Lower lobe of right lung (tissue), 2 donors: ENCODE data around the gene GPC4. TPM values are rescaled to one million over a fixed set of nuclear protein-coding genes. Genes with fewer than 3 reads are reported as not detected.

ENCODE experiments used
- ATAC-seq, 2 donors: fragments of 200-7000 bp; cut with Tn5 transposase; one replicate each; pipeline ENCODE4 v1.9.1; 2020 to 2022; ENCODE audit warnings: mild to moderate bottlenecking in 2 of 2, moderate library complexity in 2 of 2
- DNase-seq: peaks from one replicate; pipeline ENCODE4 v3.0.0-alpha.2; 2020
- H3K27ac ChIP-seq: fragments of 200-600 bp; one replicate; pipeline ENCODE4 v1.8.0; 2022
- H3K27me3 ChIP-seq: fragments of 200-600 bp; one replicate; pipeline ENCODE4 v1.8.0; 2022; ENCODE audit warnings: low read depth
- H3K36me3 ChIP-seq: fragments of 200-600 bp; one replicate; pipeline ENCODE4 v1.8.0; 2022; ENCODE audit warnings: mild to moderate bottlenecking
- H3K4me1 ChIP-seq: fragments of 200-600 bp; one replicate; pipeline ENCODE4 v1.8.0; 2022
- H3K4me3 ChIP-seq: fragments of 200-600 bp; one replicate; pipeline ENCODE4 v1.8.0; 2022; ENCODE audit warnings: mild to moderate bottlenecking
- H3K9me3 ChIP-seq: fragments of 200-600 bp; one replicate; pipeline ENCODE4 v1.8.0; 2022
- intact Hi-C: fragments of 100-400 bp; cut with DNase I; formaldehyde crosslinking; loops from one replicate; pipeline ENCODE4 v1.11.0; 2022
- total RNA-seq: library from RNA; stranded (reverse); fragmentation: NEBNext Ultra II Directional; extraction: Animal tissue kit (Norgen Biotek cat#: 25700); gene quantifications from one replicate; pipeline ENCODE4 v1.2.1, GENCODE V29; 2021
- TF ChIP-seq, protein P1 (sequence below): fragments of 200-600 bp; IDR thresholded peaks from one replicate; pipeline ENCODE4 v1.8.0; 2022; ENCODE audit warnings: antibody characterized with exemption, mild to moderate bottlenecking
- donor health status: DM: no; HTN: yes; CAD: no; lungs with severe emphysema.

The GPC4 gene
- total RNA-seq, 1 donor from 2014 or later, result 41.9 TPM

DNA sequence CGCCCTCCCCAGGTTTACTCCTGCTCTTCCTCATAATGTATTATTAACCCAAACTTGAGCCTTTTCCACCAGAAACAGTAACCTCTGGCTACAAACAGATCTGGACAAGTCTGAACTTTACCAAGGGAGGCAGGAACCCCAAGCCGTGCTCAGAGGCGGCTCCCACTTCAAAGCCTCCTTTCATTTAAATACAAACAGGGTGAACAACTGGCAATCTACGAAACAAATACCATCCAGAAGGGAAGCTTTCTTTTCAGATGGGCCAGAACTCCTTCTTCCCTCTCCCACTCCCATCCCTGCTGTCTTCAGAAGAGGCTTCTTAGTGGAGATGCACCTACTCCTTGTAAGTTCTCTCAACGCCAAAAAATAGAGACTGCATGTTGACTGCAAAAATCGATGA is 2.1 kb upstream of the GPC4 start:
- intact Hi-C loops, result no loop called here
- no peak for ATAC-seq
- TF ChIP-seq, protein P1, sequence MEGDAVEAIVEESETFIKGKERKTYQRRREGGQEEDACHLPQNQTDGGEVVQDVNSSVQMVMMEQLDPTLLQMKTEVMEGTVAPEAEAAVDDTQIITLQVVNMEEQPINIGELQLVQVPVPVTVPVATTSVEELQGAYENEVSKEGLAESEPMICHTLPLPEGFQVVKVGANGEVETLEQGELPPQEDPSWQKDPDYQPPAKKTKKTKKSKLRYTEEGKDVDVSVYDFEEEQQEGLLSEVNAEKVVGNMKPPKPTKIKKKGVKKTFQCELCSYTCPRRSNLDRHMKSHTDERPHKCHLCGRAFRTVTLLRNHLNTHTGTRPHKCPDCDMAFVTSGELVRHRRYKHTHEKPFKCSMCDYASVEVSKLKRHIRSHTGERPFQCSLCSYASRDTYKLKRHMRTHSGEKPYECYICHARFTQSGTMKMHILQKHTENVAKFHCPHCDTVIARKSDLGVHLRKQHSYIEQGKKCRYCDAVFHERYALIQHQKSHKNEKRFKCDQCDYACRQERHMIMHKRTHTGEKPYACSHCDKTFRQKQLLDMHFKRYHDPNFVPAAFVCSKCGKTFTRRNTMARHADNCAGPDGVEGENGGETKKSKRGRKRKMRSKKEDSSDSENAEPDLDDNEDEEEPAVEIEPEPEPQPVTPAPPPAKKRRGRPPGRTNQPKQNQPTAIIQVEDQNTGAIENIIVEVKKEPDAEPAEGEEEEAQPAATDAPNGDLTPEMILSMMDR, result no peak

DNA sequence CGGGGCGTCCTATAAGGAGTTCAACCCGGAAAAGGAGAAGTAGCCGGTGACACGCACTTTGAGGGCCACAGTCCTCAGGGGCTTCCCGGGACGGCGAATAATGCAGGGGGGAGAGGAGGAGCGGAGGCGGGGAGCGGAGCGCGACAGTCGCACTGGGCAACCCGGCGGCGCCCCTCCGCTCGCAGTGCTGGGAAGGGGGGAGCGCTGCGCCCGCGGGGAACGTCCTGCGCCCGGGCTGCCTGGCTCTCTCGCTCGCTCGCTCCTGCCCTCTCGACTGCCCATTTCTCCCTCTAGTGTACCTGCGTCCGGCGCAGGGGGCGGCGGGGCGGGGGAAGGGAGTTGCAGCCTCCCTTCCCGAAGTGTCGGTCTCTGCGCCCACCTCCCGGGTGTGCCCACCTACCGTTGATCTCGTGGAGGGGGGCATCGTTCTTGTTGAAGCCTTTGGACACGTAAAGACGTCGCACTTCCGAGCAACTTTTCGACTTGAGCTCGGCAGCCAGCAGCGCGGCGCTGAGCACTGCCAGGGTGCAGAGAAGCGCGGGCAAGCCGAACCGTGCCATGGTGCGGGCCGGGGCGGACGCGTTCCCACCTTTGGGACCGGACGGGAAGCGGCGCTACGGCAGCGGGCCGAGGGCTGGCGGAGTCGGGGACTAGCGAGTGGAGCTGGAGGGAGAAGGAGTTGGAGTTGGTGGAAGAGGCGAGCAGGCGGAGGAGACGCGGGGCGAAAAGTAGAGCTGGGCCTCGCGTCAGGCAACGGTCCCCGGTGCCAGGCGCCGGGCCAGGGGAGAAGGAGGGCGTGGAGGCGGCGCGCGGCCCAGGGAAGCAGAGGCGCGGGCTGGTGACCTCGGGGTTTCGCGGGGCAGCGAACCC is 648 bp downstream of the GPC4 start:
- peak overlapping the region; percentile 62 for H3K4me3 ChIP-seq
- ATAC-seq, result peak; percentile 52 to 63
- no peaks in the 10 kb centered on the region for H3K4me1 ChIP-seq
- no peaks in the 10 kb centered on the region for H3K9me3 ChIP-seq
- H3K27ac ChIP-seq, result peak overlapping the region; percentile 65
- intact Hi-C loops, result no loop called here
- no peaks in the 10 kb centered on the region for H3K27me3 ChIP-seq
- H3K36me3 ChIP-seq, result no peaks in the 10 kb centered on the region
- DNase-seq, result peak; percentile 49
- TF ChIP-seq, protein P1, result no peak

More for the DNA sequence above, 2.1 kb upstream of the GPC4 start:
- Histone ChIP-seq H3K4me1 (no peaks in the 10 kb centered on the region), H3K36me3 (no peaks in the 10 kb centered on the region), H3K9me3 (no peaks in the 10 kb centered on the region), H3K27ac (no peak overlapping the region), H3K27me3 (no peaks in the 10 kb centered on the region), H3K4me3 (no peak overlapping the region)
- DNase-seq, result no peak

DNA sequence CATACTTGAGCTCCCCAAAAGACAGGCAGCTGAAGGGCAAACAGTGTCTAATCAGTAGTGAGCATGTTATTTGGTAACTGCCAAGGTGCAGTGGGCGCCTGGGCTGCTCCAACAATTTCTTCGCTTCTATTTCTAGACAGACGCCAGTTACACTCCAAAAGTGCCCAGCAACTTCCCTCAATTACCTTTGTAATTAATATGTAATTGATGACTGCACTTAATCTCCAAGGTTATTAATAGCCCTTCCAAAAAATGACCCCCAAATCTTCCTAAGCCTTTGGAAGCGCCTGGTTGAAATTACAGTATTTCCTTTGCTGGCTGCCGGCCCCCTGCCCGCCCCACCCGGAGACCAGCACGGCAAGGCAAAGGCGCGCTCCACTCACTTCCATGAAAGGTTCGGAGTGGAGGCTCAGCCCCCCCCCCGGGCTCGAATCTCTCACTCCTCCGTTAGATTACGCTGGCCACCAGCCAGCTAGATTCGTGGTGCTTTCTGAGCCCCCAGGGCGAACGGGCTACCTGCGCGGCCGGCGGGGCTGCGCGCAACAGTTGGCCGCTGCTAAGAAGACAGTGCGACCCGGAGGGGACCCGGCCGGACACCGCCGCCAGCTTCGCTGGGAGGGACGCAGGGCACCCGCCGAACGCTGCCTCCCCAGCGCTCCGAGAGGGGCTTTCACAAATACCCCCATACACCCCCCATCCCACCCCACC is 1.9 kb downstream of the GPC4 start:
- H3K9me3 ChIP-seq, result no peaks in the 10 kb centered on the region
- H3K36me3 ChIP-seq, result no peaks in the 10 kb centered on the region
- H3K4me3 ChIP-seq, result peak overlapping the region; percentile 62
- DNase-seq (no peak), ATAC-seq (no peak)
- intact Hi-C loops, result no loop called here
- TF ChIP-seq, protein P1, result no peak
- H3K4me1 ChIP-seq, result no peaks in the 10 kb centered on the region
- H3K27ac ChIP-seq, result no peak overlapping the region
- H3K27me3 ChIP-seq, result no peaks in the 10 kb centered on the region

DNA sequence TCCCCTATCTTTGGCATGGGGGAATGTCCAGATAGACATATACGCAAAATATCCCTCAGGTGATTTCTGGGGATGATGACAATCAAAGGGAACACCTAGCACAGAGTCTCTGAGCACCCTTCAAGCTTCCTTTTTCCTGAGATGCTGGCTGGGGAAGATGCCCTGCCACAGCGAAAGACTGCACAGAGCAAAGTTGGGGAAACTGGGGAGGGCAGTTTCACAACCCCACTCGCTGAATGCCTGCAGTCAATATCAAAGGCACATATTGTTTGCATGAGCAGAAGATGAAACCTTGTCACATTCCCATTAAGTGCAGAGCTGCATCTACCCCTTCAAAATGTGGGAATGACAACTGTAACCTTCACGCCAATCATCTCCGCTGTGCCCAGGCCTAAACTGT is 2.6 kb downstream of the GPC4 start:
- no peaks in the 10 kb centered on the region for H3K27me3 ChIP-seq

DNA sequence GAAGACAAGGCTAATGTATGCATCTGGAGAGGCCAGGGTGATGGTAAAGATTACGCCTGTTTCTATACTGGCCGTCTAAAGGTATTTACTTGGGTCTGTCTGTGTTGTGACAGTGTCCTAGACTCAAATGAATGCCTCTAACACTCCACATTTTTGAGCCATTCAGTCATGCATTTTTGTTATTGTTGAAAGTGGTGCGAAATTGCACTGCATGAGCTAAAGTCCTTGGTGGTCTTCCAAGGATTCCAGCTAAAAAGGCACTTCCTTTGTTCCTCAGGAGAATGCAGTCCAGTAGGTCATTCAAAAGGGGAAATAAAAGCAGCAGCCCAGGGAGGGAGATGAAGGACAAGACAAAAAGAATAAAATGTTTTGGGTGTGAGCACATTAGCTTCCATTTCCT is 3.0 kb downstream of the GPC4 start:
- DNase-seq (no peak), ATAC-seq (no peak)
- H3K4me1 ChIP-seq, result no peaks in the 10 kb centered on the region
- intact Hi-C loops, result no loop called here
- no peak overlapping the region for H3K27ac ChIP-seq
- H3K4me3 ChIP-seq, result peak overlapping the region; percentile 3
- H3K36me3 ChIP-seq, result no peaks in the 10 kb centered on the region
- TF ChIP-seq, protein P1, result no peak
- no peaks in the 10 kb centered on the region for H3K9me3 ChIP-seq
- H3K27me3 ChIP-seq, result no peaks in the 10 kb centered on the region

More for the DNA sequence above, 2.6 kb downstream of the GPC4 start:
- ATAC-seq, result no peak
- no peak for DNase-seq
- no peaks in the 10 kb centered on the region for H3K36me3 ChIP-seq
- H3K27ac ChIP-seq, result no peak overlapping the region
- peak overlapping the region; percentile 62 for H3K4me3 ChIP-seq
- no peaks in the 10 kb centered on the region for H3K4me1 ChIP-seq
- no peaks in the 10 kb centered on the region for H3K9me3 ChIP-seq
- intact Hi-C loops, result no loop called here
- TF ChIP-seq, protein P1, result no peak
